ENCODE results near the gene PRRG1.
"Not testable (repeated sequence)": the region's sequence is repeated elsewhere in the genome, so short reads cannot be mapped to it uniquely, and the experiment has no call there.

Gene PRRG1

GRCh38 chrX:37378830-37379229, 29.7 kb downstream of the PRRG1 start:
- DNase-seq (ENCODE audit: low read depth): no peak

- DNase-seq (ENCODE audit: low read depth): no peak
Observed at GRCh38 chrX:37380256-37380655, 31.1 kb downstream of the PRRG1 start.

- no peak for DNase-seq (ENCODE audit: low read depth)
Observed at GRCh38 chrX:37380924-37381323, 31.8 kb downstream of the PRRG1 start.

- no peak for DNase-seq (ENCODE audit: low read depth)
Observed at GRCh38 chrX:37383313-37383712, 34.1 kb downstream of the PRRG1 start.

GRCh38 chrX:37388413-37388812, 39.2 kb downstream of the PRRG1 start:
- no peak for DNase-seq (ENCODE audit: low read depth)

GRCh38 chrX:37405956-37406355, 56.8 kb downstream of the PRRG1 start:
- no peak for DNase-seq (ENCODE audit: low read depth)

GRCh38 chrX:37407736-37408135, 58.6 kb downstream of the PRRG1 start:
- no peak for DNase-seq (ENCODE audit: low read depth)

- DNase-seq (ENCODE audit: low read depth): no peak
Observed at GRCh38 chrX:37409278-37409677, 60.1 kb downstream of the PRRG1 start.

- no peak for DNase-seq (ENCODE audit: low read depth)
Observed at GRCh38 chrX:37420185-37420584, 71.0 kb downstream of the PRRG1 start.

GRCh38 chrX:37420756-37421155, 71.6 kb downstream of the PRRG1 start:
- no peak for DNase-seq (ENCODE audit: low read depth)

GRCh38 chrX:37424000-37424429, 74.9 kb downstream of the PRRG1 start:
- DNase-seq (ENCODE audit: low read depth): no peak

GRCh38 chrX:37425370-37425769, 76.2 kb downstream of the PRRG1 start:
- no peak for DNase-seq (ENCODE audit: low read depth)

- not testable (repeated sequence) for DNase-seq (ENCODE audit: low read depth)
Observed at GRCh38 chrX:37428962-37429361, 79.8 kb downstream of the PRRG1 start.

GRCh38 chrX:37434362-37434761, 85.2 kb downstream of the PRRG1 start:
- DNase-seq (ENCODE audit: low read depth): no peak

GRCh38 chrX:37437160-37437559, 88.0 kb downstream of the PRRG1 start:
- DNase-seq (ENCODE audit: low read depth): no peak

GRCh38 chrX:37441377-37441776, 92.2 kb downstream of the PRRG1 start:
- no peak for DNase-seq (ENCODE audit: low read depth)

- no peak for DNase-seq (ENCODE audit: low read depth)
Observed at GRCh38 chrX:37445182-37445581, 96.0 kb downstream of the PRRG1 start.

GRCh38 chrX:37453821-37454220, 104.7 kb downstream of the PRRG1 start:
- DNase-seq (ENCODE audit: low read depth): no peak

- DNase-seq (ENCODE audit: low read depth): no peak
Observed at GRCh38 chrX:37454537-37455285, 105.5 kb downstream of the PRRG1 start.

- DNase-seq (ENCODE audit: low read depth): no peak
Observed at GRCh38 chrX:37455381-37455780, 106.2 kb downstream of the PRRG1 start.

- DNase-seq (ENCODE audit: low read depth): not testable (repeated sequence)
Observed at GRCh38 chrX:37460285-37460684, 111.1 kb downstream of the PRRG1 start.

- no peak for DNase-seq (ENCODE audit: low read depth)
Observed at GRCh38 chrX:37462346-37462745, 113.2 kb downstream of the PRRG1 start.

- no peak for DNase-seq (ENCODE audit: low read depth)
Observed at GRCh38 chrX:37468124-37468739, 119.1 kb downstream of the PRRG1 start.

- DNase-seq (ENCODE audit: low read depth): no peak
Observed at GRCh38 chrX:37470711-37471110, 121.5 kb downstream of the PRRG1 start.
